GM23248 (cell line): ENCODE measurements around the gene TNIK.

Experiments used
- EZH2 ChIP-seq: fragments of 200-600 bp; sonication (generic); IDR thresholded peaks from 2 replicates; pipeline ENCODE4 v1.6.1; 2018; ENCODE audit warnings: antibody characterized with exemption, mild to moderate bottlenecking; ENCODE audit not compliant: insufficient read depth, poor library complexity, severe bottlenecking
- EZH2phosphoT487 ChIP-seq: fragments of 200-600 bp; sonication (generic); IDR thresholded peaks from 2 replicates; pipeline ENCODE4 v1.6.1; 2018; ENCODE audit warnings: antibody characterized with exemption, moderate library complexity, mild to moderate bottlenecking, low read depth; ENCODE audit not compliant: insufficient read depth

- TF ChIP-seq EZH2phosphoT487 (no peak), EZH2 (no peak)
Measured at GRCh38 chr3:171101982-171102641, 358.1 kb downstream of the TNIK start.
